Measurements from ENCODE around the gene EDAR.

DNA sequence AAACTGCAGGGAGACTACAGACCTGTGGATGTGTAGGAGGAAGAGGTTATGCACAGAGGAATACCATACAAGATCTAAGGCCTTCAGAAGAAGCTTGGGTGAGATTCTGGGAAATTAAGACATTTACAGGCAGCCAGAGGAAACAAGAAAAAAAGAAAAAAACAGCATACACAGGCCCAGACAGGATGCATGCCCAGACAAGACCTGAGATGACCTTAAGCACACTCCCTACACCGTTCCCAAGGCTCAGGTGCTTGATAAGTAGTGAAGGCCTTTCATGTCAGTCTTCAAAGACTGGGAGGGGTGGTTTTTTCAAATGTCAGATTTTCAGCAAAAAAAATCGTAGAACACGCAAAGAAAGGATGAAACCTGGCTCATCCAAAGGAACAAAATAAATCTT is 119.5 kb downstream of the EDAR start:
- TF ChIP-seq, protein P1, sequence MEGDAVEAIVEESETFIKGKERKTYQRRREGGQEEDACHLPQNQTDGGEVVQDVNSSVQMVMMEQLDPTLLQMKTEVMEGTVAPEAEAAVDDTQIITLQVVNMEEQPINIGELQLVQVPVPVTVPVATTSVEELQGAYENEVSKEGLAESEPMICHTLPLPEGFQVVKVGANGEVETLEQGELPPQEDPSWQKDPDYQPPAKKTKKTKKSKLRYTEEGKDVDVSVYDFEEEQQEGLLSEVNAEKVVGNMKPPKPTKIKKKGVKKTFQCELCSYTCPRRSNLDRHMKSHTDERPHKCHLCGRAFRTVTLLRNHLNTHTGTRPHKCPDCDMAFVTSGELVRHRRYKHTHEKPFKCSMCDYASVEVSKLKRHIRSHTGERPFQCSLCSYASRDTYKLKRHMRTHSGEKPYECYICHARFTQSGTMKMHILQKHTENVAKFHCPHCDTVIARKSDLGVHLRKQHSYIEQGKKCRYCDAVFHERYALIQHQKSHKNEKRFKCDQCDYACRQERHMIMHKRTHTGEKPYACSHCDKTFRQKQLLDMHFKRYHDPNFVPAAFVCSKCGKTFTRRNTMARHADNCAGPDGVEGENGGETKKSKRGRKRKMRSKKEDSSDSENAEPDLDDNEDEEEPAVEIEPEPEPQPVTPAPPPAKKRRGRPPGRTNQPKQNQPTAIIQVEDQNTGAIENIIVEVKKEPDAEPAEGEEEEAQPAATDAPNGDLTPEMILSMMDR (IDR thresholded peaks at IDR 0.05; ENCODE audit: insufficient read depth, low read length) = no peak
- TF ChIP-seq REST (IDR thresholded peaks at IDR 0.05; ENCODE audit: insufficient replicate concordance, low read depth) = no peak
- TF ChIP-seq POLR2AphosphoS5 (IDR thresholded peaks at IDR 0.05; ENCODE audit: low read depth) = no peak
- TF ChIP-seq GABPA (IDR thresholded peaks at IDR 0.05; ENCODE audit: low read depth) = no peak
